PC-3 (cell line): ENCODE results near the gene MMP14.

Experiments used
- EZH2 ChIP-seq: fragments of 300-600 bp; sonication (generic); IDR thresholded peaks from one replicate; pipeline ENCODE4 v1.6.1; 2017; ENCODE audit warnings: antibody characterized with exemption, mild to moderate bottlenecking, low read length; ENCODE audit not compliant: unreplicated experiment
- EZH2phosphoT487 ChIP-seq: fragments of 300-600 bp; sonication (generic); IDR thresholded peaks from 2 replicates; pipeline ENCODE4 v1.6.1; 2018; ENCODE audit warnings: mild to moderate bottlenecking, antibody characterized with exemption, low read length, borderline replicate concordance
- TF ChIP-seq, protein P1 (sequence below): fragments of 300-600 bp; sonication (generic); conservative IDR thresholded peaks from 2 replicates; pipeline ENCODE4 v1.5.1; 2017; ENCODE audit warnings: antibody characterized with exemption, low read depth, mild to moderate bottlenecking, low read length

DNA sequence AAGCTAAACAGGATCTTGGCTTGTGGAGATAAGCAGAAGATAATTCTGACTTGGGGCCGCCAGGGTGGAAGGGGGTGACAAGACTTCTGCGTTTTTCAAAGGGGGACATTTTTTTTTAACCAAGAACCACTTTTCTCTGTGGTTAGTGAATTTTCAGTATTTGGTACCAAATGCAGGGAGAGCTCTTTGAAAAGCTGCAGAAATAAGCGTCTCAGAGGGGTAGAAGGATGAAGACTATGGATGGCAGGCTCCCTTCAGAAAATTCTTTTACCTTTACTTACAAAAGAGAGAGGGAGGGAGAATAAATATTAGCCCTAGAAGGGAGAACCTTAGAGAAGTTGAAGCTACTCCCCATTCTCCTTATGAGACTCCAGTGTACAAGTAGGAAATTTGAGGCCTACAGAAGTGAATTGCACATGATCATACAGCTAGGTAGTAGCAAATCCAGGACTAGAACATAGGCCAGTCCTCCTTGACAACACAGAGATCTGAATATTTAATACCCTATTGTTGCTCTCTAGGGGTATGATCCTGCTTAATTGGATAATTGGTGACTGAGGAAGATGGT, 5.9 kb upstream of the MMP14 start:
- TF ChIP-seq, protein P1, sequence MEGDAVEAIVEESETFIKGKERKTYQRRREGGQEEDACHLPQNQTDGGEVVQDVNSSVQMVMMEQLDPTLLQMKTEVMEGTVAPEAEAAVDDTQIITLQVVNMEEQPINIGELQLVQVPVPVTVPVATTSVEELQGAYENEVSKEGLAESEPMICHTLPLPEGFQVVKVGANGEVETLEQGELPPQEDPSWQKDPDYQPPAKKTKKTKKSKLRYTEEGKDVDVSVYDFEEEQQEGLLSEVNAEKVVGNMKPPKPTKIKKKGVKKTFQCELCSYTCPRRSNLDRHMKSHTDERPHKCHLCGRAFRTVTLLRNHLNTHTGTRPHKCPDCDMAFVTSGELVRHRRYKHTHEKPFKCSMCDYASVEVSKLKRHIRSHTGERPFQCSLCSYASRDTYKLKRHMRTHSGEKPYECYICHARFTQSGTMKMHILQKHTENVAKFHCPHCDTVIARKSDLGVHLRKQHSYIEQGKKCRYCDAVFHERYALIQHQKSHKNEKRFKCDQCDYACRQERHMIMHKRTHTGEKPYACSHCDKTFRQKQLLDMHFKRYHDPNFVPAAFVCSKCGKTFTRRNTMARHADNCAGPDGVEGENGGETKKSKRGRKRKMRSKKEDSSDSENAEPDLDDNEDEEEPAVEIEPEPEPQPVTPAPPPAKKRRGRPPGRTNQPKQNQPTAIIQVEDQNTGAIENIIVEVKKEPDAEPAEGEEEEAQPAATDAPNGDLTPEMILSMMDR, result no peak
- TF ChIP-seq EZH2 (no peak), EZH2phosphoT487 (no peak)
